Effector memory CD8-positive, alpha-beta T cell (primary cell): Measurements from ENCODE around the gene ATP8B1.

Experiments
- ATAC-seq: fragments of 150-1000 bp; cut with Tn5 transposase; replicated peaks from 2 replicates; pipeline ENCODE4 v1.10.0; 2021; ENCODE audit warnings: mild to moderate bottlenecking, moderate library complexity
- DNase-seq, 3 experiments: peaks; one replicate each; pipeline ENCODE4 v3.0.0; 2021
- H3K27ac Mint-ChIP-seq, 2 donors: one replicate each; pipeline ENCODE4 v1.8.0; 2022; ENCODE audit warnings: mild to moderate bottlenecking in 2 of 2, mixed read lengths in 2 of 2, moderate library complexity in 2 of 2
- H3K27me3 Mint-ChIP-seq, 2 donors: one replicate each; pipeline ENCODE4 v1.8.0; 2022; ENCODE audit warnings: mixed read lengths in 2 of 2
- H3K36me3 Mint-ChIP-seq: one replicate; pipeline ENCODE4 v1.8.0; 2022; ENCODE audit warnings: mild to moderate bottlenecking, moderate library complexity, mixed read lengths; ENCODE audit not compliant: insufficient read depth
- H3K4me1 Mint-ChIP-seq, 2 donors: one replicate each; pipeline ENCODE4 v1.8.0; 2022; ENCODE audit warnings: low read depth in 2 of 2, mixed read lengths in 2 of 2
- H3K4me3 Mint-ChIP-seq, 2 donors: one replicate each; pipeline ENCODE4 v1.8.0; 2022; ENCODE audit warnings: mild to moderate bottlenecking in 2 of 2, mixed read lengths in 2 of 2, moderate library complexity in 2 of 2
- H3K9me3 Mint-ChIP-seq, 2 donors: one replicate each; pipeline ENCODE4 v1.8.0; 2022; ENCODE audit warnings: mixed read lengths in 2 of 2

Gene ATP8B1

DNA sequence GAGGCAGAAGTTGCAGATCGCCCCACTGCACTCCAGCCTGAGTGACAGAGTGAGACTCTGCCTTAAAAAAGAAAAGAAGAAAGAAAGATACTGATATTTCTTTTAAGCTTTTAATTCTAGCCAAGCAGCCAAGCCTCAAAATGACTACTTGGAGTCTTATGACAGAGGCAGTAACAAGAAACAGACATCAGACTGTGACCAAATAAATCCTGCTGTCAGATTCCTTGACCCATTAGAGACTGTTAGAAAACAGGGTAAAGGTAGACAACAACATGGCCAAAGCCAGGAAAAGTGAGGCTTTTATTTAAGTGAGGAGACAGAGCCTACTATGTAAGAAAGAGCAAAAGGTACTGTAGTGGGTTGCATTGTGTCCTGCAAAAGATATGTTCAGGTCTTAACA lies 98.1 kb downstream of the ATP8B1 start:
- no peak overlapping the region for H3K27ac Mint-ChIP-seq
- H3K4me1 Mint-ChIP-seq: peaks cover 3 to 5% of the 10 kb centered on the region in 2 donors
- H3K36me3 Mint-ChIP-seq: no peaks in the 10 kb centered on the region
- ATAC-seq (no peak), DNase-seq (no peak)
- no peaks in the 10 kb centered on the region for H3K27me3 Mint-ChIP-seq
- H3K4me3 Mint-ChIP-seq: no peak overlapping the region
- peaks cover 0 to 9% of the 10 kb centered on the region in 2 donors for H3K9me3 Mint-ChIP-seq

DNA sequence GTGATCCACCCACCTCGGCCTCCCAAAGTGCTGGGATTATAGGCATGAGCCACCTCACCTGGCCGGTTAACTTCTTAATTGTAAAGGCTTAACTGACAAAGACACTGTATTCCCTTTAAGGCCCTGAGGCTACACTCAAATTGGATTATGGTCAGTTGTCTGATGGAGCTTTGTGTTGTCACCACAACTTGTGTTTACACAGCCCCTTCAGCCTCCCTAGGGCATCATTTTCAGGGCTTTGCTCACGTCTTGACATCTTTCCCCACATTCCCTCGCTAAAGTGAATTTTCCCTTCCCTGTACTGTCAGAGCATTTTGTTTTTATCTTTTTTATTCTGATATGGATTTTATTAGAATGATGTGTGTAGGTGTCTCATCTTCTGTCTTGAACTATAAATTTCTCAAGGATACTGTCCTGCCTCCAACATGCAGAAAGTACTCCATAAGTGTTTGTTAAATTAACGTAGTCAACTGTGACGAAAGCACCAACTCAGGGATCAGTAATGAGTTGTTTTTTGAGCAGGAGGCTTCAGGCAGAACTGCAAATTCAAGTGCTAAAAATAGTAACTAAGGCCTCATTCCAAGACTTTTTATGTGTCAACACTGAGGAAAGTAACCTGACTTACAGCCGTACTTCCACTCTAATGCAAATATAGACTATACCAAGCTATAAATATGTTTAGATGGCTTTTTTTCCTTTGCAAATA lies 104.4 kb downstream of the ATP8B1 start:
- DNase-seq (no peak), ATAC-seq (no peak)
- Mint-ChIP-seq H3K27ac (no peak overlapping the region), H3K4me1 (peaks cover under 1 to 5% of the 10 kb centered on the region in 2 donors), H3K27me3 (no peaks in the 10 kb centered on the region), H3K4me3 (no peak overlapping the region), H3K9me3 (no peaks in the 10 kb centered on the region), H3K36me3 (no peaks in the 10 kb centered on the region)

DNA sequence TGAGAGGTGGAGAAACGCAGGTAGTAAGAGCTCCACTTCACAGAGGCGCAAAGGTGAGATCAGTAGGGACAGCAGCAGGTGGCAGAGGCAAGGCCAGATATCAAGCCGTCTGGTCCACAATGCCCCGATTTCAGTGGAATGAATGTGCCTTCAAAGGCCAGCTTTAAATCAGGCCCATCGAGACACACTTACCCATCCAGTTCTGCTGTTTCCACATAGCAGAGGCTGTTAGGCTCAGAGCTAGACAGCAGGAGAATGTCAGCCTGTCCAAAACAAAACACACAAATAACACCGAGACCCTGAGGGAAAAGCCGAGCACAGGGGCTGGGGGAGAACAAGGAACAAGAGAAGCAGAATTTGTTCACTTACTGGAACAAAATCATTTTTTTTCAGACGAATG lies 105.7 kb downstream of the ATP8B1 start:
- H3K27me3 Mint-ChIP-seq: no peaks in the 10 kb centered on the region
- no peaks in the 10 kb centered on the region for H3K9me3 Mint-ChIP-seq
- no peak for ATAC-seq

DNA sequence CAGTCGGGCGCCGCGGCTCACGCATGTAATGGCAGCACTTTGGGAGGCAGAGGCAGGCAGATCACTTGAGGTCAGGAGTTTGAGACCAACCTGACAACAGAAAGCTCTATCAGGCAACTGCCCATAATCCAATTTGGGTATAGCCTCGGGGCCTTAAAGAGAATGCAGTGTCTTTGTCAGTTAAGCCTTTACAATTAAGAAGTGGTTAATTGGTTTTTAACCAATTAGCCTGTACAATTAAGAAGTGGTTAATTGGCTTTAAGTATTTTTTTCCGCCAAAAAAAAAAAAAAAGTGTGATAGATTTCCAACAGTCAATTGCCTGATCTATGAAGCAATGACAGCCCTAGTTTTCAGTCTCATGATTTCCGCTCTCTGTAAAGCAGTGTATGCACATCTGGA lies 106.8 kb downstream of the ATP8B1 start:
- DNase-seq (no peak), ATAC-seq (no peak)
- Mint-ChIP-seq H3K27ac (no peak overlapping the region), H3K27me3 (no peaks in the 10 kb centered on the region), H3K9me3 (no peaks in the 10 kb centered on the region), H3K4me3 (no peak overlapping the region), H3K36me3 (no peaks in the 10 kb centered on the region), H3K4me1 (peaks cover 0 to 1% of the 10 kb centered on the region in 2 donors)

More for the DNA sequence above, 105.7 kb downstream of the ATP8B1 start:
- Mint-ChIP-seq H3K4me1 (peaks cover 0 to 1% of the 10 kb centered on the region in 2 donors), H3K4me3 (no peak overlapping the region), H3K27ac (no peak overlapping the region), H3K36me3 (no peaks in the 10 kb centered on the region)
- DNase-seq: no peak

DNA sequence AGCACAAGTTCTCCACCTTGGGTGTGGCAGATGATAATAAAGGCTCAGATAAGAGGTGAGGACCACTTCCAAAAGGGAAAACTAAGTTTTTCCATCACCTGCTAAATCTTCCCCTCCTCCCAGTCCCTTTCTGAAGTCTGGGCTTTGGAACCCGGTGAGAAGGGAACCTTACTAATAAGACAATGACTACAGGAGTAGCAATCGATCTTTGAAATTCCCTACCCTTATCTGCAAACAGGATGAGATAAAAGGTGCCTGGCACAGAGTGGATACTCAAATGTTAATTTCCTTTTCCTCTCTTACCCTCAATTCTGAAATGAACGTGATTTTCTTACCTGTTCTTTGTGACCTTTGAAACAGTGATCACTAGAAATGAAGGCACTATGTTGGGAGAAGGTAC lies 111.8 kb downstream of the ATP8B1 start:
- H3K36me3 Mint-ChIP-seq: no peaks in the 10 kb centered on the region
- no peak for ATAC-seq

DNA sequence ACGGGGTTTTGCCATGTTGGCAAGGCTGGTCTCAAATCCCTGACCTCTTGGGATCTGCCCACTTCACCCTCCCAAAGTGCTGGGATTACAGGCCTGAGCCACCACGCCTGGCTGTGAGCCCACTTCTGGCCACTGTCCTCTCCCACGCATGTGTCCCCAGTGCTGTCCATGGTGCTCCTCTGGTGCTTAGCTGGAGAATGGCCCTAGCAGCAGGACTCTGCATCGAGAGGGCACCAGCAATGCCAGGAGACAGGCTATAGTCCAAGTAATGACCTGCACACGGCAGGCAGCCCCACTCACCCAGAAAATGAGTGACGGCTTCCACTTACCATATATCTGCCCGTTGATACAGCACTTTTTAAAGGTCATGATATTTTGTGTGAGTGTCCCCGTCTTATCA lies 115.1 kb downstream of the ATP8B1 start:
- Mint-ChIP-seq H3K27ac (no peak overlapping the region), H3K4me3 (no peak overlapping the region), H3K27me3 (no peaks in the 10 kb centered on the region), H3K4me1 (peaks cover 5 to 8% of the 10 kb centered on the region in 2 donors), H3K36me3 (no peaks in the 10 kb centered on the region), H3K9me3 (no peaks in the 10 kb centered on the region)
- ATAC-seq (no peak), DNase-seq (no peak)

More for the DNA sequence above, 111.8 kb downstream of the ATP8B1 start:
- no peak for DNase-seq
- Mint-ChIP-seq H3K4me3 (no peak overlapping the region), H3K4me1 (peaks cover 4 to 5% of the 10 kb centered on the region in 2 donors), H3K27me3 (no peaks in the 10 kb centered on the region), H3K9me3 (no peaks in the 10 kb centered on the region), H3K27ac (no peak overlapping the region)

DNA sequence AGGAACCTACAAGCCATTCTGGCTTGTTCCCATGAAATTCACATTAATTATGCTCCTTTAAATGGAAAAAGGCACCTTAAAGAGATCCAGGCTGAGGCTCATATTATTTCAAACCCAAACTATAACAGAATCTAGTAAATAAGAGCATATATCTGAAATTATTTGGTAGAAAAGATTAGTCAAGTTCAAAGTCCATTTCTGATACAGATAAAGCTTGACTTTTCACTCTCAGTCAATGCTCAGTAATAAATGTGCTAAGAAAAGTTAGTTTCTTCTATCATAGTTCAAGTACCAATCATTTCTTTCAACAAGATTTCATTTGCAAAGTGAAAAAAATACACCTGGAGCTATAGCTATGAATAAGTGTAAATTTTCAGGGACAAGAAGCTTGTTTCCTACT lies 119.6 kb downstream of the ATP8B1 start:
- H3K27me3 Mint-ChIP-seq: no peaks in the 10 kb centered on the region
- peak overlapping the region in 1 of 2 donors; percentile 54 for H3K27ac Mint-ChIP-seq
- no peaks in the 10 kb centered on the region for H3K36me3 Mint-ChIP-seq
- no peaks in the 10 kb centered on the region for H3K9me3 Mint-ChIP-seq
- H3K4me3 Mint-ChIP-seq: no peak overlapping the region
- DNase-seq (no peak), ATAC-seq (no peak)
- peaks cover 8 to 10% of the 10 kb centered on the region in 2 donors for H3K4me1 Mint-ChIP-seq

DNA sequence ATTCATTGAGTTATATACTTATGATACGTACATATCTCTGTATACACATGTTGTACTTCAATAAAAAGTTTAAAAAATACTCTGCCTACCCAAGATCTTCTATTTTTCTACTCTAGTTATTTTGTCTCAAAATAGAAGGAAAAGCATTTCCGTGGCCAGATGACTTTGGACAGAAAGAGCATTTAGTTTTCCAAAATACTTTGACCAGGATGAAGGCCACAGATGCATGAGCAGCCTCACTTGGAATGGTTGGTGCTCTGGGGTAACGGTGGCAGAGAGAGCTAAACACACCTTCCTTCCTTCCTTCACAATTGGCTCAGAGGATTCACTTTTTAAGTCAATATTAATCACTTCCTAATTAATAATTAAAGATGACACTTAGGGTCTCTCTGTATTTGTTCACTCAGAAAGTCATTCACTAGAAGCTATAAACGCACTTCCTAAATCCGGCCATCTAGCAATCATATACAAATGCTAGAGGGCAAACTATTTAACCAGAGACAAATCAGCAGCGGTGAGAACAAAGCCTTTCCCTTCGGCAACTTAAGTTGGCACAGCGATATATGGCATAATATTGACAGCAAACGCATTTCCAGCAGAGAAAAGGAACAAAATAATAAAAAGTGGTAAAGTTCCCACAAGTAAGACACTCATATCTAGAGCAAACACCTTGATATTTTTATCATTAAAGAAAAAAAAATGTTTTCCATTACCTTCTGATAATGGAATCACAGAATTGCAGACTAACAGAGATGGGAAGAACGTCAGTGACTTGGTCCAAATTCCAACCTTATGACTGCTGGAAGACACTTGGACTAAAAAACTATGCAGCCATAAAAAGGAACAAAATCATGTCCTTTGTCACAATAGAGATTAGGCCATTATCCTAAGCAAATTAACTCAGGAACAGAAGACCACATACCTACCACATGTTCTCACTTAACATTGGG lies 125.6 kb downstream of the ATP8B1 start:
- no peak for DNase-seq
- ATAC-seq: no peak
- H3K4me3 Mint-ChIP-seq: no peak overlapping the region
- no peak overlapping the region for H3K27ac Mint-ChIP-seq
- peaks cover 14 to 25% of the 10 kb centered on the region in 2 donors for H3K4me1 Mint-ChIP-seq
- no peaks in the 10 kb centered on the region for H3K9me3 Mint-ChIP-seq
- no peaks in the 10 kb centered on the region for H3K27me3 Mint-ChIP-seq
- no peaks in the 10 kb centered on the region for H3K36me3 Mint-ChIP-seq

DNA sequence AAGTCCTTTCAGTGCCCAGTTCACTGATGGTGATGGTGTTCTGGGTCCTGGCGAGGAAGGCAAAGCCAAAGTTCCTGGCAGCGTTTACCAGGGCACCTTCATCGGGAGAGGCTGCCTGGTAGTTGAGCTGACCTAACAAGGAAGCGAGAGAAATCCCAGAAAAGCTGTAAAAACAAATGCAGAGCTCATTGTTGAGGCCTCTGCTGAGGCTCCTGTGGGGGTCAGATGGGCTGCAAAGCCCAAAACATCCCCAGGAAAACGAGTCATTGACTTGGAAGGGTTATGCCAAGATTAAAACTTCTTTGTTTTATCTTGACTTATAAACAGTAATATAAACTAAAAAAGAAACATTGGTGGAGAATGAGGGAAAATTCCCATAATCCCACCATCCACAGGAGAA lies 128.2 kb downstream of the ATP8B1 start:
- ATAC-seq (no peak), DNase-seq (no peak)
- no peaks in the 10 kb centered on the region for H3K27me3 Mint-ChIP-seq
- H3K9me3 Mint-ChIP-seq: no peaks in the 10 kb centered on the region
- H3K4me3 Mint-ChIP-seq: no peak overlapping the region
- H3K4me1 Mint-ChIP-seq: peaks cover 10 to 25% of the 10 kb centered on the region in 2 donors
- H3K27ac Mint-ChIP-seq: no peak overlapping the region
- H3K36me3 Mint-ChIP-seq: no peaks in the 10 kb centered on the region

DNA sequence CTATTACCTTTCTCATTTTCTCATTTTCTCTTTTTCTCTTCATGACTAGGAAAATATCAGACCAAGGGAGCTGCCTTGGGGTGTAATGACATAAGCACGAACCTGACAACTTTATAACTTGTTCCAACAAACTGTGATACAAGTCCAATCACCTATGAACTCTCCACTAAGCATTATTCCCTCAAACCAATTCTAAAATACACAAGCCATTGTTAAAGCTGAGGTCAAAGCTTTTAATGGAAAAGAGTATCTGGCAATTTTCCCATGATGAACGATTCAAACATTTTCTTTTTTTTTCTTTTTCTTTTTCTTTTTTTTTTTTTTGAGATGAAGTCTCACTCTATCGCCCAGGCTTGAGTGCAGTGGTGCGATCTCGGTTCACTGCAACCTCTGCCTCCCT lies 133.1 kb downstream of the ATP8B1 start:
- ATAC-seq: no peak
- no peak overlapping the region for H3K4me3 Mint-ChIP-seq
- no peaks in the 10 kb centered on the region for H3K27me3 Mint-ChIP-seq
- H3K36me3 Mint-ChIP-seq: peaks cover 4% of the 10 kb centered on the region
- peak overlapping the region in 1 of 2 donors; percentile 42 for H3K27ac Mint-ChIP-seq
- peaks cover 12 to 19% of the 10 kb centered on the region in 2 donors for H3K4me1 Mint-ChIP-seq
- H3K9me3 Mint-ChIP-seq: no peaks in the 10 kb centered on the region
- DNase-seq: no peak

DNA sequence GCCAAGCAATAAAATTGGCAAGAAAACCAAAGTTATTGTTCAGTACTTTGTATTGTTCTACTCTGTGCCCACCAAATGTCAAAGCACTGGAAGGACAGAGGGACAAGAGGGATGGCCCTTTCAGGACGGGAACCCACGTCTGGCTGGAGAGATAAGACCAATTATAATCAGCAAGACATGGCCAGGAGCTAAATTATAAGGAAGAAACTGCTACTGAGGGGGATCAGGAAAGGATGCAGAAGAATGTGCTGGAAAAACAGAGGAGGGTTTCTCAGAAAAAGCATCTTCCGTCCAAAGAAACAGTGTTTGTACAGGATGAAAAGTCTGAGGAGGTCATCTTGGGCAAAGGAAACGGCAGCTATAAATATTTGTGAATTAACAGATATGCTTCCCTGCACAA lies 135.1 kb downstream of the ATP8B1 start:
- DNase-seq: no peak
- H3K36me3 Mint-ChIP-seq: peaks cover 4% of the 10 kb centered on the region
- no peaks in the 10 kb centered on the region for H3K27me3 Mint-ChIP-seq
- no peaks in the 10 kb centered on the region for H3K9me3 Mint-ChIP-seq
- peaks cover 11 to 21% of the 10 kb centered on the region in 2 donors for H3K4me1 Mint-ChIP-seq
- no peak overlapping the region for H3K27ac Mint-ChIP-seq
- no peak for ATAC-seq
- no peak overlapping the region for H3K4me3 Mint-ChIP-seq

DNA sequence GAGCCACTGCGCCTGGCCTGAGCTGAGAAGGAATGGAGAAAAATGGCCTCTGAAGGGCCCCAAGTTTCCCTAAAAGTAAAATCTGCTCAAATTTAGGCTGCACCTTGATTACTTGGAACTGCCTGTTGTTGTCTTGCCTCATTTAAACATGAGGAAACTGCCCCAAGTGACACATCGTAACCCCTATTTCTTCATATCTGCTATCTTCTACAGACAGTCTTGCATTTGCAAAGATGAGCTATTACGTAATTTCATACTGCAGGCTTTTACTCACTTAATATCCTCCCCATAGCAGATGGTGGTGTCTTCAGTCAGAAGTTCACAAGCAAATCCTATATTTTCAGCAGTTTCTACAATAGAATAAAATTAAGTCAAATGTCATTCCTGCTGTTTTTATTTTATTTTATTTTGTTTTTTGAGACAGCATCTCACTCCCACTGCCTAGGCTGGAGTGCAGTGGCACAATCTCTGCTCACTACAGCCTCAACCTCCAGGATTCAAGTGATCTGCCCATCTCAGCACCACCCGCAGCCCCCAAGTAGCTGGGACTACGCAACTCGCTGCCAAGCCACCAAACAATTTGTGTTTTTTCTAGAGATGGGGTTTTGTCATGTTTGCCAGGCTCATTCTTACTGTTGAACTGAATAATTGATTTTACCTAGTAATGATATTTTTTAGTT lies 136.2 kb downstream of the ATP8B1 start:
- H3K4me1 Mint-ChIP-seq: peaks cover 11 to 24% of the 10 kb centered on the region in 2 donors
- DNase-seq (no peak), ATAC-seq (no peak)
- no peak overlapping the region for H3K4me3 Mint-ChIP-seq
- peaks cover 4% of the 10 kb centered on the region for H3K36me3 Mint-ChIP-seq
- no peaks in the 10 kb centered on the region for H3K9me3 Mint-ChIP-seq
- no peak overlapping the region for H3K27ac Mint-ChIP-seq
- H3K27me3 Mint-ChIP-seq: no peaks in the 10 kb centered on the region

DNA sequence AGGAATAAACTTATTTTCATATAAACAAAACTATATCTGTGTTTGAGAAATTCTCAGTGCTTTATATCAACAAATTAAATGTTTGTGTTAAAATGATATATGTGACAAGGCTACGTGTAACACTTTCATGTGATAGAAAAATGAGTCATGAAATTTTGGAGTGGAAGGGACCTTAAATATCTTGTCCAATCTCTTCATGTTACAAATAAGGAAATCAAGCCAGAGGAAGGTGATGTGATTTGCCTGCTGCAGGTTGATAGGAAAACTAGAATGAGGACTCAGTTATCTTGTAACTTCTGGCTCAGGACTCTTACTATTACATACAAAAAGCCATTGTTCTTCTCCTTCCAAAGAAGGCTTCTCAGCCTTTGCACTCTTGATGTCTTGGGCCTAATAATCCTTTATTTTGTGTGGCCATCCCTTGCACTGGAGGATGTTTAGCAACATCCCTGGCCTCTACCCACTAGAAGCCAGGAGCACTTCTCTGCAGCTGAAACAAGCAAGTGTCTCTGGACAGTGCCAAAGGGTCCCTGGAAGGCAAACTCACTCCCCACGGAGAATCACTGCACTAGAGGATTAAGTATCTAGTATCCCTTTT lies 138.4 kb downstream of the ATP8B1 start:
- Mint-ChIP-seq H3K27me3 (no peaks in the 10 kb centered on the region), H3K36me3 (peaks cover 4% of the 10 kb centered on the region), H3K4me1 (peaks cover 20 to 29% of the 10 kb centered on the region in 2 donors), H3K4me3 (no peak overlapping the region), H3K27ac (no peak overlapping the region), H3K9me3 (no peaks in the 10 kb centered on the region)
- ATAC-seq (no peak), DNase-seq (no peak)
